Measurements from ENCODE around the gene CLCN5. TPM values are rescaled to one million over a fixed set of nuclear protein-coding genes. Genes with fewer than 3 reads are reported as not detected.

The CLCN5 gene
- total RNA-seq, 2 donors from 2014 or later: 6.3 to 9.6 TPM

DNA sequence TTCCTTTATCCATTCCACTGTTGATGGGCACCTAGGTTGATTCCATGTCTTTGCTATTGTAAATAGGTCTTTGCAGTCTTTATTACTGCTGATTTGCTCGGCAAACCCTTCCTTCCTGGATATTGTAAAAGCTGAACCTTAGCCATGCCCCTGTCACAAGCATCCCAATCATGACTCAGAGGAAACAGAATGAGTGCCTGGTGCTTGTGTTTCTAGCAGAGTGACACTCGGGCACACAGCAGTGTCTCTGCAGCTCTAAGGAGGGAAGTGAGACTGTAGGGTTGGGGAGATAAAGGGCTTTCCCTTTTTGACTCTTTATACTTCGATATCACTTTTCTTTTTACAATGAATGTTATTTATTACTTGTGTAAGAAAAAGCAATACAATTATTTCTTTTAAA is 195.1 kb downstream of the CLCN5 start:
- Histone ChIP-seq H3K9me3 (no peaks in the 10 kb centered on the region), H3K36me3 (no peaks in the 10 kb centered on the region), H3K27me3 (replicated peaks; ENCODE audit: insufficient read depth) (no peaks in the 10 kb centered on the region), H3K27ac (no peak overlapping the region), H3K4me1 (ENCODE audit: control insufficient read depth in 1 of 2, low read depth in 2 of 2) (no peaks in the 10 kb centered on the region), H3K4me3 (no peak overlapping the region)
- DNase-seq (ENCODE audit: low spot score): no peak
- no peak for ATAC-seq (ENCODE audit: insufficient number of reproducible peaks, low FRiP score, low read depth)
- TF ChIP-seq, protein P1, sequence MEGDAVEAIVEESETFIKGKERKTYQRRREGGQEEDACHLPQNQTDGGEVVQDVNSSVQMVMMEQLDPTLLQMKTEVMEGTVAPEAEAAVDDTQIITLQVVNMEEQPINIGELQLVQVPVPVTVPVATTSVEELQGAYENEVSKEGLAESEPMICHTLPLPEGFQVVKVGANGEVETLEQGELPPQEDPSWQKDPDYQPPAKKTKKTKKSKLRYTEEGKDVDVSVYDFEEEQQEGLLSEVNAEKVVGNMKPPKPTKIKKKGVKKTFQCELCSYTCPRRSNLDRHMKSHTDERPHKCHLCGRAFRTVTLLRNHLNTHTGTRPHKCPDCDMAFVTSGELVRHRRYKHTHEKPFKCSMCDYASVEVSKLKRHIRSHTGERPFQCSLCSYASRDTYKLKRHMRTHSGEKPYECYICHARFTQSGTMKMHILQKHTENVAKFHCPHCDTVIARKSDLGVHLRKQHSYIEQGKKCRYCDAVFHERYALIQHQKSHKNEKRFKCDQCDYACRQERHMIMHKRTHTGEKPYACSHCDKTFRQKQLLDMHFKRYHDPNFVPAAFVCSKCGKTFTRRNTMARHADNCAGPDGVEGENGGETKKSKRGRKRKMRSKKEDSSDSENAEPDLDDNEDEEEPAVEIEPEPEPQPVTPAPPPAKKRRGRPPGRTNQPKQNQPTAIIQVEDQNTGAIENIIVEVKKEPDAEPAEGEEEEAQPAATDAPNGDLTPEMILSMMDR (IDR thresholded peaks at IDR 0.05): no peak

DNA sequence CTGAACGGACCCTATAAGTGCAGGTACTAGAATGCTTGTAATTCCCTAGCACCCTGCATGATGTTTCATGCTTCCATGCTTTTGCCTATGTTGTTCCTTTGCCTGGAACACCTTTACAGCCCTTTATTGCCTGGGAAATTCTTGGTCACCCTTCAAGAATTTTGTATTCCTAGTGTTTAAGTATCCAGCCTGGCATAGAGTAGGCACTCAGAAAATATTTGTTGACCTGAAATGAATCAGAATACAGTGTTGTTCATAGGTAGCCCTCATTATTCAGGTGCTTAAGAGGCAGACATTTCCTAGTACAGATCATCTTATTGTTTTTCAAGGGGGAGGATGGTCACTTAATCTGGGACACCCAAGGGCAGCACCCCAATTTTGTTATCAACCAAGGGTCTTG is 203.1 kb downstream of the CLCN5 start:
- H3K4me1 ChIP-seq (ENCODE audit: control insufficient read depth in 1 of 2, low read depth in 2 of 2): no peaks in the 10 kb centered on the region
- H3K36me3 ChIP-seq: no peaks in the 10 kb centered on the region
- no peak overlapping the region for H3K27ac ChIP-seq
- ATAC-seq (ENCODE audit: insufficient number of reproducible peaks, low FRiP score, low read depth) (no peak), DNase-seq (ENCODE audit: low spot score) (no peak)
- H3K9me3 ChIP-seq: no peaks in the 10 kb centered on the region
- TF ChIP-seq, protein P1 (IDR thresholded peaks at IDR 0.05): no peak
- no peaks in the 10 kb centered on the region for H3K27me3 ChIP-seq (replicated peaks; ENCODE audit: insufficient read depth)
- no peak overlapping the region for H3K4me3 ChIP-seq

DNA sequence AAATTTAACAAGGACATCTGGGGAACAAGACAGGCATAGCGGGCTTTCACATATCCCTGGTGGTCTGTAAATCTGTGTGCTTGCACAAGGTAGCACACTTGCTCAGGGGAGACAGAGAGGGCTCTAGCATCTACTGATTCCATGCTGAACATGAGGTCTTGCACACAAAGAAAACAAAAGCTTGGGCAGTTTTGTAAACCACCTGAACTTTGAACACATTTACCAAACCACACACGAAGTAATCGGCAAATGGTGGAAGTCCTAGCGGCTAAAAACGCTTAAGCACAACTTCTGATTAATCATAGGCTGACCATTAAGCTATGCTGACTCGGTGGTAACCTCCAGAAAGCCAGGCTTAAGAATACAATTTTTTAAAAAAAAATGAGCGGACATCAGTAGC is 225.6 kb downstream of the CLCN5 start:
- Histone ChIP-seq H3K27ac (no peak overlapping the region), H3K4me1 (ENCODE audit: control insufficient read depth in 1 of 2, low read depth in 2 of 2) (no peaks in the 10 kb centered on the region), H3K36me3 (no peaks in the 10 kb centered on the region), H3K4me3 (no peak overlapping the region), H3K9me3 (no peaks in the 10 kb centered on the region), H3K27me3 (replicated peaks; ENCODE audit: insufficient read depth) (no peaks in the 10 kb centered on the region)
- DNase-seq (ENCODE audit: low spot score): no peak
- ATAC-seq (ENCODE audit: insufficient number of reproducible peaks, low FRiP score, low read depth): no peak
- TF ChIP-seq, protein P1 (IDR thresholded peaks at IDR 0.05): no peak

Other genes starting within 250 kb of the CLCN5 start
- gene PAGE1, start 226.6 kb upstream of the CLCN5 start, total RNA-seq: not detected
- gene PAGE4, start 93.3 kb upstream of the CLCN5 start, total RNA-seq: not detected
- gene USP27X, start 43.1 kb upstream of the CLCN5 start, total RNA-seq: 1 to 10 TPM; 2.3 to 2.6 TPM

All from thoracic aorta (tissue), 2 donors.